Fibroblast of mammary gland (primary cell): ENCODE data around the gene LENEP.

Experiments used
- DNase-seq: peaks from one replicate; pipeline ENCODE4 v3.0.0-alpha.2; 2010; ENCODE audit warnings: low read depth
- H3K4me3 ChIP-seq: 2 replicates; pipeline ENCODE4 v1.5.1; 2011; ENCODE audit warnings: low read depth, mild to moderate bottlenecking, low read length, moderate library complexity; ENCODE audit not compliant: control insufficient read depth
- CTCF ChIP-seq: conservative IDR thresholded peaks from 2 replicates; pipeline ENCODE4 v1.5.1; 2011; ENCODE audit warnings: low read depth, low read length, inconsistent platforms; ENCODE audit not compliant: control insufficient read depth, insufficient read depth

LENEP gene

GRCh38 chr1:155000726-155001424 is 7.5 kb downstream of the LENEP start:
- peak; percentile 76 for DNase-seq
- no peak for TF ChIP-seq CTCF
- H3K4me3 ChIP-seq, result peak overlapping the region; percentile 89

GRCh38 chr1:155001425-155001674 is 8.0 kb downstream of the LENEP start:
- H3K4me3 ChIP-seq, result peak overlapping the region; percentile 89
- DNase-seq, result no peak

GRCh38 chr1:155001675-155002463 is 8.5 kb downstream of the LENEP start:
- TF ChIP-seq CTCF, result peak; percentile 39
- DNase-seq, result peak; percentile 98
- peak overlapping the region; percentile 89 for H3K4me3 ChIP-seq

More at GRCh38 chr1:155001425-155001674, 8.0 kb downstream of the LENEP start:
- TF ChIP-seq CTCF, result no peak

- DNase-seq, result no peak
- H3K4me3 ChIP-seq, result peak within 1 kb of the TSS; percentile 89
- TF ChIP-seq CTCF, result no peak
Measured at GRCh38 chr1:155002464-155003226, 9.3 kb downstream of the LENEP start, which contains the start of gene ZBTB7B. ZBTB7B (plus strand) TSS chr1:155002802; CDS start chr1:155014661, 11,859 bp downstream.

GRCh38 chr1:155003227-155003765 is 9.9 kb downstream of the LENEP start:
- peak overlapping the region; percentile 89 for H3K4me3 ChIP-seq
- no peak for DNase-seq
- no peak for TF ChIP-seq CTCF

- no peak for TF ChIP-seq CTCF
- H3K4me3 ChIP-seq, result peak overlapping the region; percentile 89
- DNase-seq, result peak; percentile 43
Measured at GRCh38 chr1:155003766-155004351, 10.5 kb downstream of the LENEP start.
